Measurements from ENCODE around the gene UBE2E1. TPM values are rescaled to one million over a fixed set of nuclear protein-coding genes. Genes with fewer than 3 reads are reported as not detected.
A peak's percentile ranks its signal among the peaks of the same experiment; 100 is the strongest.

Gene UBE2E1
- total RNA-seq, 4 donors from 2014 or later = 82.4 to 126 (median 115) TPM

DNA sequence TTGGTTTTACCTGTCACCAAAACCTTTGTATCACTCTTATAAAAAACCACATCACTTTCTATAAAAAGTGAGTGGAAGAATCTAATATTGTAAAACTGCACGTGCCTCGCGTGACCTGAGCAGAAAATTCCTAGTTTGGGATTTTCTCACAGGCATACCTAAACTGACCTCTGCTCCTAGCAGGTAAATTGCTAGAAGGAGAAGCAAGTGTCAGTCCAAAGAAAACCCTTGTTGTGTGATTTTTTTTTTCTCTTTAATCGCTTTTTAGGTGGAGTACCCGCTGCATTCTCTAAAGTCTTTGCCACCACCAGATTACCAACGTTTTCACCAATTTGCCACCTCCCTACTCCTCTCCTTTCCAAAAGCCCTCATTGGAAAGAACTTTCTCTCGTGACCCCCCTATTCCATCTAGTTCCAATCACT, 534 bp upstream of the UBE2E1 start:
- Histone ChIP-seq H3K36me3 (no peaks in the 10 kb centered on the region), H3K27me3 (no peaks in the 10 kb centered on the region), H3K27ac (replicated peaks in 1 of 4) (peak overlapping the region; percentile 93 to 96 (median 94)), H3K9me3 (no peaks in the 10 kb centered on the region), H3K4me1 (peaks cover 28 to 36% (median 33%) of the 10 kb centered on the region in 4 donors), H3K4me3 (peak overlapping the region; percentile 93 to 98 (median 95))
- TF ChIP-seq POLR2AphosphoS5 (IDR thresholded peaks at IDR 0.05) = no peak
- TF ChIP-seq, protein P1, sequence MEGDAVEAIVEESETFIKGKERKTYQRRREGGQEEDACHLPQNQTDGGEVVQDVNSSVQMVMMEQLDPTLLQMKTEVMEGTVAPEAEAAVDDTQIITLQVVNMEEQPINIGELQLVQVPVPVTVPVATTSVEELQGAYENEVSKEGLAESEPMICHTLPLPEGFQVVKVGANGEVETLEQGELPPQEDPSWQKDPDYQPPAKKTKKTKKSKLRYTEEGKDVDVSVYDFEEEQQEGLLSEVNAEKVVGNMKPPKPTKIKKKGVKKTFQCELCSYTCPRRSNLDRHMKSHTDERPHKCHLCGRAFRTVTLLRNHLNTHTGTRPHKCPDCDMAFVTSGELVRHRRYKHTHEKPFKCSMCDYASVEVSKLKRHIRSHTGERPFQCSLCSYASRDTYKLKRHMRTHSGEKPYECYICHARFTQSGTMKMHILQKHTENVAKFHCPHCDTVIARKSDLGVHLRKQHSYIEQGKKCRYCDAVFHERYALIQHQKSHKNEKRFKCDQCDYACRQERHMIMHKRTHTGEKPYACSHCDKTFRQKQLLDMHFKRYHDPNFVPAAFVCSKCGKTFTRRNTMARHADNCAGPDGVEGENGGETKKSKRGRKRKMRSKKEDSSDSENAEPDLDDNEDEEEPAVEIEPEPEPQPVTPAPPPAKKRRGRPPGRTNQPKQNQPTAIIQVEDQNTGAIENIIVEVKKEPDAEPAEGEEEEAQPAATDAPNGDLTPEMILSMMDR (IDR thresholded peaks at IDR 0.05) = no peak
- TF ChIP-seq EP300 (IDR thresholded peaks at IDR 0.05) = no peak
- TF ChIP-seq POLR2A (IDR thresholded peaks at IDR 0.05; ENCODE audit: low read depth) = no peak
- intact Hi-C loops (cut with DNase I) = loop anchor here (5.0 to 10.0 kb wide), 2 partner anchors 90 to 603 kb away; partner anchors contain the start of gene UBE2E2
- 49% methylated on average over 7 of the region's 7 CpGs for WGBS
- DNase-seq (ENCODE audit: extremely low spot score) = no peak

DNA sequence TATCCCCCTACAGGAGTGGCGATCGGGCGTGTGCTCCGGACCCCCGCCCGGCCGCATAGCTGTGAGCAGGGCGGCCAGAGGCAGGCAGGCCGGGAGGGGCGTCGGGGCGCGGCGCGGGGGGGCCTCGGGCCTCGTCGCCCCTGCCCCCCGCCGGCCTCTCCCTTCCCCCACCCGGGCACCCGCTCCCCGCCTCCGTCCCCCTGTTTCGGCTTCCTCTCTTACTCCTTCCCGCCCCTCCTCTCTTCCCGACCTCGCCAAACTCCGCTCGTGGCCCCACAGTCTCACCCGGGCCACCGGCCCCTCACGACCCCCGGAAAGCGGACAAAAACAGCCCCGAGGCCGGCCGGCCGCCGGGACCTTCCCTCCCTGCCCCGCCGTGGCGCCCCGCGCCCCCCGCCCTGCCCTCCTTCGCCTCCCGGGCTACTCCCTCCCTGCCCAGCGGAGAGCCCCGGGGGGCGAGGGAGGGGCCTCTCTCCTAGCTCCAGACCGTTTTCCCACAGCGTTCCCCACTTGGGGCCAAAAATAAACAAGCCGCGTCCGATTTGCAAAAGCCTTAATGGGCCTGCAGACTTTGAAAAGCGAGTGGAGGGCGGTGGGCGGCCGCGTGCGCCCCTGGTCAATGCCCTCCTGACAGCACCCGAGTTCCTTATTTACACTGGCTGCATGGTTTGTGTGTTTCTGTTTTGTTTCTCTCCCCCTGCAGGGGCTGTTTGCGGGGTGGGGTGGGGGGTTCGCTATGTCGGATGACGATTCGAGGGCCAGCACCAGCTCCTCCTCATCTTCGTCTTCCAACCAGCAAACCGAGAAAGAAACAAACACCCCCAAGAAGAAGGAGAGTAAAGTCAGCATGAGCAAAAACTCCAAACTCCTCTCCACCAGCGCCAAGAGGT, 1.0 kb downstream of the UBE2E1 start:
- Histone ChIP-seq H3K4me1 (peaks cover 34 to 48% (median 44%) of the 10 kb centered on the region in 4 donors), H3K27me3 (no peaks in the 10 kb centered on the region), H3K9me3 (no peaks in the 10 kb centered on the region), H3K36me3 (no peaks in the 10 kb centered on the region), H3K4me3 (peak overlapping the region; percentile 93 to 98 (median 95)), H3K27ac (replicated peaks in 1 of 4) (peak overlapping the region; percentile 93 to 96 (median 94))
- no peak for DNase-seq (ENCODE audit: extremely low spot score)
- TF ChIP-seq POLR2A (IDR thresholded peaks at IDR 0.05; ENCODE audit: low read depth) (no peak), POLR2AphosphoS5 (IDR thresholded peaks at IDR 0.05) (peak in 1 of 2 donors; percentile 65)
- WGBS = 3% methylated on average over 26 of the region's 71 CpGs
- intact Hi-C loops (cut with DNase I) = loop anchor here (5.0 to 10.0 kb wide), 2 partner anchors 92 to 604 kb away; partner anchors contain the start of gene UBE2E2

DNA sequence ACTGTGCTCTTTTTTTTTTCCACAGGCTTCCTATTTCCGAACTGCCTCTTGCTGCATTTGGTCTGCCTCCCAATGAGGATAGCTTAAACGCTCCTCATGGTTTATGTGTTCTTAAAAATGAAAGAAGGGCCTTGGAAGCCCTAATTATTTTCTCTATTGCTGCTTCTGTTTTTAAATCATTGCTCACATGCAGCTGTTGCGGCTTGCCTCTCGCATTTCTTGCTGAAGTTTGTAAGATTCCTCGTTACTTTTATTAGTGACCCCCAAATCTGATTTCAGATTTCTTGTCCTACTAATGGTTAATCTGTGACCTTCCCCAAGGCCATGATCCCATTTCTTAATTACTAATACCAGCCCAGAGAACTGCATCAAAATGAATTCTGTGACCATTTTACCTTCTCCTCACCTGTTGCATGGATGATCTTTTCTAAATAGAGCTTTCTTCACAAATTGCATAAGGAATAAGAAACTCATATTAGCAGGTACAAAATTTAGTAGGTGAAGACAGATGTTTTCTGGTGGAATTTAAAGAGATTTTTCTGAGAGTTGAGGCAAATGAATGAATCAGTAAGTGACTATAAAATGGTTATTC, 1.8 kb downstream of the UBE2E1 start:
- peaks cover 40 to 56% (median 51%) of the 10 kb centered on the region in 4 donors for H3K4me1 ChIP-seq
- intact Hi-C loops (cut with DNase I) = loop anchor here (5.0 to 10.0 kb wide), 2 partner anchors 93 to 605 kb away; partner anchors contain the start of gene UBE2E2
- no peak for DNase-seq (ENCODE audit: extremely low spot score)
- peak overlapping the region; percentile 93 to 96 (median 94) for H3K27ac ChIP-seq (replicated peaks in 1 of 4)
- no peaks in the 10 kb centered on the region for H3K27me3 ChIP-seq
- TF ChIP-seq, protein P1 (IDR thresholded peaks at IDR 0.05) = no peak
- TF ChIP-seq POLR2AphosphoS5 (IDR thresholded peaks at IDR 0.05) (no peak), EP300 (IDR thresholded peaks at IDR 0.05) (no peak), POLR2A (IDR thresholded peaks at IDR 0.05; ENCODE audit: low read depth) (no peak)
- H3K4me3 ChIP-seq = peak overlapping the region; percentile 93 to 98 (median 95)
- no peaks in the 10 kb centered on the region for H3K36me3 ChIP-seq
- no peaks in the 10 kb centered on the region for H3K9me3 ChIP-seq
- WGBS = 11% methylated on average over 5 of the region's 5 CpGs

DNA sequence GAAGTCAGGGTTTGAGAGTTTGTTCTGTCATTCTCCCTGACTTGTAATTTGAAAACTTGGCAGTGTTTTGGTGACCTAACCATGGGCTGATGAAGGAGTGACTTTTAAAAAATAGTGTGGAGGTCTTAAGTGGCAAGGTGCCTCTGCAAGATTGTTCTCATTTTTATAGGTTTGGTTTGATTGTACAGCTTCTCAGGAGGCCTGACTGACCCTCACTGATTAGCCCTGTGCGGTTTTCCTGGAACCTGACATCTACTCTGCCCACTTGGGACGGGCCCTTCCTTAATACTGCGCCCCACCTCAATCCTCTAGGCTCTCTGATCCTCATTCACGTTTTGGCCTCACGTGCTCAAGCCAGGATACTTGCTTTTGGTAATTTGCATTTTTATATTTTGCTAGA, 2.8 kb downstream of the UBE2E1 start:
- H3K27me3 ChIP-seq = no peaks in the 10 kb centered on the region
- no peaks in the 10 kb centered on the region for H3K9me3 ChIP-seq
- no peak for TF ChIP-seq POLR2AphosphoS5 (IDR thresholded peaks at IDR 0.05)
- TF ChIP-seq, protein P1 (IDR thresholded peaks at IDR 0.05) = no peak
- H3K4me3 ChIP-seq = no peak overlapping the region
- 56% methylated on average over 5 of the region's 5 CpGs for whole genome bisulfite sequencing
- peak overlapping the region; percentile 93 to 96 (median 94) for H3K27ac ChIP-seq (replicated peaks in 1 of 4)
- no peaks in the 10 kb centered on the region for H3K36me3 ChIP-seq
- no peak for DNase-seq (ENCODE audit: extremely low spot score)
- peaks cover 41 to 63% (median 56%) of the 10 kb centered on the region in 4 donors for H3K4me1 ChIP-seq
- intact Hi-C loops (cut with DNase I) = loop anchor here (5.0 to 10.0 kb wide), 2 partner anchors 94 to 606 kb away; partner anchors contain the start of gene UBE2E2

DNA sequence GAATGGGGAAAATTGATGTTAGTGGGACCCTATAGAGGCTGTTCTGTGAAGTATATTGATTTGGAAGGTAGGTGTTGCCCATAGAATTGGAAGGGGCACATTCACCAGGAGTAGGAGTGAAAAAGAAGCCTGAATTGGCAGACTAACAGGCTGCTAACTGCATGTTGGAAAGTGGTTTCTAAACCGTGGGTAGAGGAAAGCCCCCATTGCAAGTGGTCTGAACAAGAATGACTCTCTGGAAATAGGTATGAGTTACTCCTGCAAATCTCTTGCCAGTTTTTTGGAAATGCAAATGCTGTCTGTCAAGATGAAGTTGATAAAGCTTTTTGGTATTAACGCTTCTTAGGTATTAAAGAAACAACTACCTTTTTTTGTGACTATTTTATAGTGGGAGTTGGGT, 3.5 kb downstream of the UBE2E1 start:
- H3K4me3 ChIP-seq = peak overlapping the region in 1 of 4 donors; percentile 79
- peak overlapping the region; percentile 93 to 96 (median 94) for H3K27ac ChIP-seq (replicated peaks in 1 of 4)
- intact Hi-C loops (cut with DNase I) = loop anchor here (5.0 to 10.0 kb wide), 2 partner anchors 94 to 607 kb away; partner anchors contain the start of gene UBE2E2
- no peaks in the 10 kb centered on the region for H3K27me3 ChIP-seq
- H3K4me1 ChIP-seq = peaks cover 41 to 64% (median 56%) of the 10 kb centered on the region in 4 donors
- WGBS = 53% methylated on average over 2 of the region's 2 CpGs
- no peak for DNase-seq (ENCODE audit: extremely low spot score)
- TF ChIP-seq POLR2AphosphoS5 (IDR thresholded peaks at IDR 0.05) (no peak), POLR2A (IDR thresholded peaks at IDR 0.05; ENCODE audit: low read depth) (no peak), EP300 (IDR thresholded peaks at IDR 0.05) (no peak)
- TF ChIP-seq, protein P1 (IDR thresholded peaks at IDR 0.05) = no peak
- H3K9me3 ChIP-seq = no peaks in the 10 kb centered on the region
- H3K36me3 ChIP-seq = no peaks in the 10 kb centered on the region
